ENCODE results near the gene MAN1A1. TPM values are rescaled to one million over a fixed set of nuclear protein-coding genes. Genes with fewer than 3 reads are reported as not detected.
A peak's percentile ranks its signal among the peaks of the same experiment; 100 is the strongest.

The MAN1A1 gene
- 78.0 TPM for total RNA-seq
- long read RNA-seq, full-length matches to known transcripts, result 31 of 77 reads
- long read RNA-seq, partial matches to known transcripts, result 36 of 77 reads
- long read RNA-seq, other reads (novel, unspliced or antisense), result 10 of 77 reads

- ATAC-seq, result peak; percentile 96 to 97
- H3K4me1 ChIP-seq, result peaks cover 41% of the 10 kb centered on the region
- intact Hi-C loops (cut with DNase I), result no loop called here
Measured at GRCh38 chr6:119349361-119350201, at the start of gene MAN1A1. Gene MAN1A1 (minus strand): TSS chr6:119349761. CDS start chr6:119349065, 696 bp downstream.

GRCh38 chr6:119395192-119395591 is 45.6 kb upstream of the MAN1A1 start:
- peaks cover 8% of the 10 kb centered on the region for H3K9me3 ChIP-seq
- H3K27ac ChIP-seq, result no peak overlapping the region
- intact Hi-C loops (cut with DNase I), result no loop called here
- H3K4me3 ChIP-seq, result no peak overlapping the region
- no peak for DNase-seq
- TF ChIP-seq CTCF (IDR thresholded peaks at IDR 0.05), result no peak
- ATAC-seq, result no peak
- no peaks in the 10 kb centered on the region for H3K4me1 ChIP-seq
- no peaks in the 10 kb centered on the region for H3K27me3 ChIP-seq (ENCODE audit: low read depth)
- no peaks in the 10 kb centered on the region for H3K36me3 ChIP-seq

More at GRCh38 chr6:119349361-119350201, at the start of gene MAN1A1:
- Histone ChIP-seq H3K27ac (peak within 1 kb of the TSS; percentile 97), H3K4me3 (peak within 1 kb of the TSS; percentile 91), H3K36me3 (no peaks in the 10 kb centered on the region), H3K9me3 (no peaks in the 10 kb centered on the region), H3K27me3 (ENCODE audit: low read depth) (no peaks in the 10 kb centered on the region)
- DNase-seq, result peak; percentile 90
- TF ChIP-seq CTCF (IDR thresholded peaks at IDR 0.05), result no peak

GRCh38 chr6:119390247-119390793 is 40.8 kb upstream of the MAN1A1 start:
- H3K9me3 ChIP-seq, result no peaks in the 10 kb centered on the region
- ATAC-seq (no peak), DNase-seq (no peak)

GRCh38 chr6:119385994-119386393 is 36.4 kb upstream of the MAN1A1 start:
- no peak for ATAC-seq
- TF ChIP-seq CTCF (IDR thresholded peaks at IDR 0.05), result no peak

More at GRCh38 chr6:119390247-119390793, 40.8 kb upstream of the MAN1A1 start:
- intact Hi-C loops (cut with DNase I), result no loop called here
- H3K36me3 ChIP-seq, result no peaks in the 10 kb centered on the region
- H3K27me3 ChIP-seq (ENCODE audit: low read depth), result no peaks in the 10 kb centered on the region
- H3K4me3 ChIP-seq, result no peak overlapping the region
- no peak for TF ChIP-seq CTCF (IDR thresholded peaks at IDR 0.05)
- no peaks in the 10 kb centered on the region for H3K4me1 ChIP-seq
- no peak overlapping the region for H3K27ac ChIP-seq

GRCh38 chr6:119384444-119384843 is 34.9 kb upstream of the MAN1A1 start:
- DNase-seq, result no peak
- H3K4me3 ChIP-seq, result no peak overlapping the region
- no peak overlapping the region for H3K27ac ChIP-seq
- no peak for ATAC-seq
- intact Hi-C loops (cut with DNase I), result no loop called here
- no peaks in the 10 kb centered on the region for H3K27me3 ChIP-seq (ENCODE audit: low read depth)
- H3K4me1 ChIP-seq, result no peaks in the 10 kb centered on the region
- H3K9me3 ChIP-seq, result no peaks in the 10 kb centered on the region
- no peak for TF ChIP-seq CTCF (IDR thresholded peaks at IDR 0.05)
- no peaks in the 10 kb centered on the region for H3K36me3 ChIP-seq

More at GRCh38 chr6:119385994-119386393, 36.4 kb upstream of the MAN1A1 start:
- Histone ChIP-seq H3K36me3 (no peaks in the 10 kb centered on the region), H3K4me1 (no peaks in the 10 kb centered on the region), H3K27me3 (ENCODE audit: low read depth) (no peaks in the 10 kb centered on the region), H3K4me3 (no peak overlapping the region), H3K27ac (no peak overlapping the region), H3K9me3 (no peaks in the 10 kb centered on the region)
- DNase-seq, result no peak
- intact Hi-C loops (cut with DNase I), result no loop called here
